VCaP (cell line): ENCODE measurements around the gene PCCA.

Source experiments
- H3K27ac ChIP-seq: fragments of 450-650 bp; 2 replicates; pipeline ENCODE4 v1.5.1; 2017
- TF ChIP-seq, protein P1 (sequence below): fragments of 450-650 bp; conservative IDR thresholded peaks from 2 replicates; pipeline ENCODE4 v1.5.1; 2017; ENCODE audit warnings: mild to moderate bottlenecking, moderate library complexity

The PCCA gene

DNA sequence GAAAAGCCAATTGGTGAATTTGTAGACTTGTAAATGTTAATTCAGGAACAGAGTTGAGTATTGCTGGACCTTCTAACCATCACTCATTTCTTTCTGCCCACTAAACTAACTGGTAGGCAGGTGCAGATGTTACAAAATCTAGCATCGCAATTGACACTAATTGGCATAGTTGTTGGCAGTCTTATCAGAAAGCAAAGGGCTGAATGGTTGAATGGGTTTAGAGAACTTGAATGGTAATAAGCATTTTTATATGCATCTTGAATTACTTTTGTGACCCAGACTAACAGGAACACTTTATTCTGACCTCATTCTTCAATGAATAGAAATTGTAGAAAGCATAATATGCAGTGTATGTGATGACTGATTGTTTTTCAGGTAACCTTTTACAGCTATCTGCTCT, 310.6 kb downstream of the PCCA start:
- no peak overlapping the region for H3K27ac ChIP-seq
- TF ChIP-seq, protein P1, sequence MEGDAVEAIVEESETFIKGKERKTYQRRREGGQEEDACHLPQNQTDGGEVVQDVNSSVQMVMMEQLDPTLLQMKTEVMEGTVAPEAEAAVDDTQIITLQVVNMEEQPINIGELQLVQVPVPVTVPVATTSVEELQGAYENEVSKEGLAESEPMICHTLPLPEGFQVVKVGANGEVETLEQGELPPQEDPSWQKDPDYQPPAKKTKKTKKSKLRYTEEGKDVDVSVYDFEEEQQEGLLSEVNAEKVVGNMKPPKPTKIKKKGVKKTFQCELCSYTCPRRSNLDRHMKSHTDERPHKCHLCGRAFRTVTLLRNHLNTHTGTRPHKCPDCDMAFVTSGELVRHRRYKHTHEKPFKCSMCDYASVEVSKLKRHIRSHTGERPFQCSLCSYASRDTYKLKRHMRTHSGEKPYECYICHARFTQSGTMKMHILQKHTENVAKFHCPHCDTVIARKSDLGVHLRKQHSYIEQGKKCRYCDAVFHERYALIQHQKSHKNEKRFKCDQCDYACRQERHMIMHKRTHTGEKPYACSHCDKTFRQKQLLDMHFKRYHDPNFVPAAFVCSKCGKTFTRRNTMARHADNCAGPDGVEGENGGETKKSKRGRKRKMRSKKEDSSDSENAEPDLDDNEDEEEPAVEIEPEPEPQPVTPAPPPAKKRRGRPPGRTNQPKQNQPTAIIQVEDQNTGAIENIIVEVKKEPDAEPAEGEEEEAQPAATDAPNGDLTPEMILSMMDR: no peak

GRCh38 chr13:100403675-100404074, 314.8 kb downstream of the PCCA start:
- H3K27ac ChIP-seq: no peak overlapping the region
- TF ChIP-seq, protein P1: no peak

- TF ChIP-seq, protein P1: no peak
- H3K27ac ChIP-seq: no peak overlapping the region
Measured at GRCh38 chr13:100409132-100409531, 320.2 kb downstream of the PCCA start.

- TF ChIP-seq, protein P1: no peak
- no peak overlapping the region for H3K27ac ChIP-seq
Measured at GRCh38 chr13:100423375-100423774, 334.5 kb downstream of the PCCA start.

- no peak overlapping the region for H3K27ac ChIP-seq
- TF ChIP-seq, protein P1: no peak
Measured at GRCh38 chr13:100428986-100429385, 340.1 kb downstream of the PCCA start.

GRCh38 chr13:100432611-100433010, 343.7 kb downstream of the PCCA start:
- TF ChIP-seq, protein P1: no peak

GRCh38 chr13:100433475-100433874, 344.6 kb downstream of the PCCA start:
- TF ChIP-seq, protein P1: no peak
- H3K27ac ChIP-seq: no peak overlapping the region

More at GRCh38 chr13:100432611-100433010, 343.7 kb downstream of the PCCA start:
- no peak overlapping the region for H3K27ac ChIP-seq
